Endothelial cell of umbilical vein (primary cell): Measurements from ENCODE around the gene CELF5.

Source experiments
- GATA2 ChIP-seq: IDR thresholded peaks from 2 replicates; pipeline ENCODE4 v1.7.0; 2011; ENCODE audit warnings: low read depth, mild to moderate bottlenecking, moderate library complexity, mixed read lengths, low read length; ENCODE audit not compliant: insufficient read length, insufficient read depth
- MYC ChIP-seq: IDR thresholded peaks from one replicate; pipeline ENCODE4 v1.6.1; 2011; ENCODE audit warnings: mild to moderate bottlenecking, low read depth, low read length
- POLR2A ChIP-seq: IDR thresholded peaks from 2 replicates; pipeline ENCODE4 v1.6.1; 2012; ENCODE audit warnings: low read depth, mild to moderate bottlenecking, control low read depth, low read length
- TF ChIP-seq, protein P1 (sequence below), 2 donors: IDR thresholded peaks; 1 replicate in 1 of 2; 2 replicates in 1 of 2; pipeline ENCODE4 v1.5.1; 2011; ENCODE audit warnings: low read length in 2 of 2, mild to moderate bottlenecking in 2 of 2, moderate library complexity in 2 of 2, control low read depth in 1 of 2, inconsistent platforms in 1 of 2, low read depth in 1 of 2; ENCODE audit not compliant: insufficient read depth in 1 of 2; ENCODE audit errors: extremely low read depth in 1 of 2

DNA sequence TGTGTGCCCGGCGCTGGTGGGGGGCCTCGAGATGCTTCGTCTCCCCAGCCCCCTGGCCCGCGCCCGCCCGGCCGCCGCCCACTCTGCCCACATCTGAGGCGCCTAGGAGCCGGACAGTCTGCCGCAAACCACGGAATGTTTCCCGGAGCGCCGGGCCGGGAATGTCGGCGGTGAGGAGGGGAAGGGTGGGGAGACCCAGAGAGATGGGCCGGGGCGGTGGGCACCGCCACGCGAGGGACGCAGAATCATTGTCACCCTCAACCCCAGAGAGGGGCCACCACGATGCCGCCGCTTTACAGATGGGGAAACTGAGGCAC, 95.9 kb downstream of the CELF5 start:
- TF ChIP-seq, protein P1, sequence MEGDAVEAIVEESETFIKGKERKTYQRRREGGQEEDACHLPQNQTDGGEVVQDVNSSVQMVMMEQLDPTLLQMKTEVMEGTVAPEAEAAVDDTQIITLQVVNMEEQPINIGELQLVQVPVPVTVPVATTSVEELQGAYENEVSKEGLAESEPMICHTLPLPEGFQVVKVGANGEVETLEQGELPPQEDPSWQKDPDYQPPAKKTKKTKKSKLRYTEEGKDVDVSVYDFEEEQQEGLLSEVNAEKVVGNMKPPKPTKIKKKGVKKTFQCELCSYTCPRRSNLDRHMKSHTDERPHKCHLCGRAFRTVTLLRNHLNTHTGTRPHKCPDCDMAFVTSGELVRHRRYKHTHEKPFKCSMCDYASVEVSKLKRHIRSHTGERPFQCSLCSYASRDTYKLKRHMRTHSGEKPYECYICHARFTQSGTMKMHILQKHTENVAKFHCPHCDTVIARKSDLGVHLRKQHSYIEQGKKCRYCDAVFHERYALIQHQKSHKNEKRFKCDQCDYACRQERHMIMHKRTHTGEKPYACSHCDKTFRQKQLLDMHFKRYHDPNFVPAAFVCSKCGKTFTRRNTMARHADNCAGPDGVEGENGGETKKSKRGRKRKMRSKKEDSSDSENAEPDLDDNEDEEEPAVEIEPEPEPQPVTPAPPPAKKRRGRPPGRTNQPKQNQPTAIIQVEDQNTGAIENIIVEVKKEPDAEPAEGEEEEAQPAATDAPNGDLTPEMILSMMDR (IDR thresholded peaks at IDR 0.05; ENCODE audit: extremely low read depth in 1 of 2, insufficient read depth in 1 of 2, low read depth in 1 of 2, low read length in 2 of 2), result no peak
- no peak for TF ChIP-seq MYC
- no peak for TF ChIP-seq GATA2
- no peak for TF ChIP-seq POLR2A
